Adrenal gland (tissue), 5 donors: ENCODE data around the gene ZNF319.

Source experiments
- POLR2A ChIP-seq, 2 donors: fragments of 450-650 bp; IDR thresholded peaks; one replicate each; pipeline ENCODE4 v1.6.1; 2017; ENCODE audit warnings: antibody characterized with exemption in 2 of 2, mild to moderate bottlenecking in 2 of 2, moderate library complexity in 1 of 2
- TF ChIP-seq, protein P1 (sequence below), 6 experiments: fragments of 450-650 bp in 4 of 6; fragments of 200-600 bp in 2 of 6; sonication (generic) in 1 of 6; IDR thresholded peaks; 1 replicate in 5 of 6; 2 replicates in 1 of 6; pipeline versions ENCODE4 v1.5.1 to v1.8.0; 2016 to 2021; ENCODE audit warnings: antibody characterized with exemption in 6 of 6, mild to moderate bottlenecking in 2 of 6, moderate library complexity in 1 of 6
- donor health status: DM: no; HTN: no; CAD: no.

DNA sequence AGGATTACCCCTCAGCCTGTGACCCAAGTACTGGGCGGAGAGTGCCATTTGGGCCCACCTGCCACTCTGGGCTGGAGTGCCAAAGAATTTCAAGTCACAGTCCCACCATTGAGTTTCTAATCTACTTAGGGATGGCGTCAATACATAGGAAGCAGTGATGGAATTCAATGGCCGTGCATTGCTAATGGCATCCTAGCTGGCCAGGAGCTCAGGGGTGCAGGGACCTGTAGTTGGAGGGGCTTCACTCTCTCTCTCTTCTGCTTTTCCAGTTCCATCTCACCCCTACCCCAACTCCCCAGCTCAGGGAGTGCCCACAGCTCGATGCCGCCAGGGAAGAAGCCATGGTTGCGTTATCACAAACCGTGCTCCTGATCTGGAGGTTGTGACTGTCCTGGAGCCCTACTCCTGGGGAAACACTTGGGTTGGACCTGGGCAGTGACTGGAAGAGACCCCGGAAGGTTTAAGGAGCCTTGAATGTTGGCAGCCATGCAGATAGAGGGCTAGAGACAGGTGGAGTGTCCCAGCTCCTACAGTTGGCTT lies 27.5 kb upstream of the ZNF319 start:
- TF ChIP-seq, protein P1, sequence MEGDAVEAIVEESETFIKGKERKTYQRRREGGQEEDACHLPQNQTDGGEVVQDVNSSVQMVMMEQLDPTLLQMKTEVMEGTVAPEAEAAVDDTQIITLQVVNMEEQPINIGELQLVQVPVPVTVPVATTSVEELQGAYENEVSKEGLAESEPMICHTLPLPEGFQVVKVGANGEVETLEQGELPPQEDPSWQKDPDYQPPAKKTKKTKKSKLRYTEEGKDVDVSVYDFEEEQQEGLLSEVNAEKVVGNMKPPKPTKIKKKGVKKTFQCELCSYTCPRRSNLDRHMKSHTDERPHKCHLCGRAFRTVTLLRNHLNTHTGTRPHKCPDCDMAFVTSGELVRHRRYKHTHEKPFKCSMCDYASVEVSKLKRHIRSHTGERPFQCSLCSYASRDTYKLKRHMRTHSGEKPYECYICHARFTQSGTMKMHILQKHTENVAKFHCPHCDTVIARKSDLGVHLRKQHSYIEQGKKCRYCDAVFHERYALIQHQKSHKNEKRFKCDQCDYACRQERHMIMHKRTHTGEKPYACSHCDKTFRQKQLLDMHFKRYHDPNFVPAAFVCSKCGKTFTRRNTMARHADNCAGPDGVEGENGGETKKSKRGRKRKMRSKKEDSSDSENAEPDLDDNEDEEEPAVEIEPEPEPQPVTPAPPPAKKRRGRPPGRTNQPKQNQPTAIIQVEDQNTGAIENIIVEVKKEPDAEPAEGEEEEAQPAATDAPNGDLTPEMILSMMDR (IDR thresholded peaks at IDR 0.05) = no peak
- no peak for TF ChIP-seq POLR2A (IDR thresholded peaks at IDR 0.05)
